Left lung (tissue), 10 donors: ENCODE data around the gene INF2. TPM values are rescaled to one million over a fixed set of nuclear protein-coding genes. Genes with fewer than 3 reads are reported as not detected.

Experiments used
- ATAC-seq: fragments of 200-7000 bp; cut with Tn5 transposase; one replicate; pipeline ENCODE4 v1.9.1; 2020; ENCODE audit warnings: moderate library complexity
- DNase-seq, 4 donors: peaks; one replicate each; pipeline ENCODE4 v3.0.0-alpha.2; 2013 to 2020
- H3K27ac ChIP-seq, 2 donors: fragments of 200-600 bp; sonication (generic) in 1 of 2; one replicate each; pipeline versions ENCODE4 v1.5.0 to v1.8.0; 2020 to 2021
- H3K27me3 ChIP-seq, 2 donors: fragments of 200-600 bp; sonication (generic) in 1 of 2; one replicate each; pipeline versions ENCODE4 v1.5.0 to v1.8.0; 2020 to 2021
- H3K36me3 ChIP-seq, 2 donors: fragments of 200-600 bp; sonication (generic) in 1 of 2; one replicate each; pipeline versions ENCODE4 v1.5.0 to v1.8.0; 2020 to 2021
- H3K4me1 ChIP-seq, 2 donors: fragments of 200-600 bp; one replicate each; pipeline ENCODE4 v1.8.0; 2021
- H3K4me3 ChIP-seq, 2 donors: fragments of 200-600 bp; sonication (generic) in 1 of 2; one replicate each; pipeline versions ENCODE4 v1.5.0 to v1.8.0; 2020 to 2021; ENCODE audit warnings: mild to moderate bottlenecking in 1 of 2
- H3K9me3 ChIP-seq, 2 donors: fragments of 200-600 bp; sonication (generic) in 1 of 2; one replicate each; pipeline versions ENCODE4 v1.5.0 to v1.8.0; 2020 to 2021
- intact Hi-C, 2 donors: fragments of 100-400 bp; cut with DNase I; formaldehyde crosslinking; loops; one replicate each; pipeline versions ENCODE4 v1.11.2 to v1.14.2; 2022
- polyA plus RNA-seq, 6 donors: library from polyadenylated mRNA; unstranded; fragments of 120-200 nt; gene quantifications; one replicate each; pipeline ENCODE4 v1.2.1, GENCODE V29; 2013; ENCODE audit not compliant: insufficient read length in 6 of 6
- total RNA-seq, 2 donors: library from RNA; stranded (reverse); fragmentation: NEBNext Ultra II Directional; extraction: Animal tissue kit (Norgen Biotek cat#: 25700); gene quantifications; one replicate each; pipeline ENCODE4 v1.2.1, GENCODE V29; 2021
- TF ChIP-seq, protein P1 (sequence below), 2 donors: fragments of 200-600 bp; sonication (generic) in 1 of 2; IDR thresholded peaks; one replicate each; pipeline versions ENCODE4 v1.5.0 to v1.8.0; 2021; ENCODE audit warnings: antibody characterized with exemption in 2 of 2
- donor health status: DM: no; HTN: yes; CAD: no.
- donor health status: DM: no; HTN: no; CAD: no.

The INF2 gene
- total and polyA plus RNA-seq, 8 donors = 43.5 to 120 (median 57.0) TPM

- Histone ChIP-seq H3K27me3 (no peaks in the 10 kb centered on the region), H3K4me1 (no peaks in the 10 kb centered on the region), H3K27ac (no peak overlapping the region), H3K36me3 (peaks cover 0 to 91% of the 10 kb centered on the region in 2 donors), H3K9me3 (no peaks in the 10 kb centered on the region), H3K4me3 (no peak overlapping the region)
- no peak for DNase-seq
- intact Hi-C loops = no loop called here
- ATAC-seq = no peak
- TF ChIP-seq, protein P1, sequence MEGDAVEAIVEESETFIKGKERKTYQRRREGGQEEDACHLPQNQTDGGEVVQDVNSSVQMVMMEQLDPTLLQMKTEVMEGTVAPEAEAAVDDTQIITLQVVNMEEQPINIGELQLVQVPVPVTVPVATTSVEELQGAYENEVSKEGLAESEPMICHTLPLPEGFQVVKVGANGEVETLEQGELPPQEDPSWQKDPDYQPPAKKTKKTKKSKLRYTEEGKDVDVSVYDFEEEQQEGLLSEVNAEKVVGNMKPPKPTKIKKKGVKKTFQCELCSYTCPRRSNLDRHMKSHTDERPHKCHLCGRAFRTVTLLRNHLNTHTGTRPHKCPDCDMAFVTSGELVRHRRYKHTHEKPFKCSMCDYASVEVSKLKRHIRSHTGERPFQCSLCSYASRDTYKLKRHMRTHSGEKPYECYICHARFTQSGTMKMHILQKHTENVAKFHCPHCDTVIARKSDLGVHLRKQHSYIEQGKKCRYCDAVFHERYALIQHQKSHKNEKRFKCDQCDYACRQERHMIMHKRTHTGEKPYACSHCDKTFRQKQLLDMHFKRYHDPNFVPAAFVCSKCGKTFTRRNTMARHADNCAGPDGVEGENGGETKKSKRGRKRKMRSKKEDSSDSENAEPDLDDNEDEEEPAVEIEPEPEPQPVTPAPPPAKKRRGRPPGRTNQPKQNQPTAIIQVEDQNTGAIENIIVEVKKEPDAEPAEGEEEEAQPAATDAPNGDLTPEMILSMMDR (IDR thresholded peaks at IDR 0.05) = no peak
These were observed 24.6 kb downstream of the INF2 start for GRCh38 chr14:104714066-104714465.

DNA sequence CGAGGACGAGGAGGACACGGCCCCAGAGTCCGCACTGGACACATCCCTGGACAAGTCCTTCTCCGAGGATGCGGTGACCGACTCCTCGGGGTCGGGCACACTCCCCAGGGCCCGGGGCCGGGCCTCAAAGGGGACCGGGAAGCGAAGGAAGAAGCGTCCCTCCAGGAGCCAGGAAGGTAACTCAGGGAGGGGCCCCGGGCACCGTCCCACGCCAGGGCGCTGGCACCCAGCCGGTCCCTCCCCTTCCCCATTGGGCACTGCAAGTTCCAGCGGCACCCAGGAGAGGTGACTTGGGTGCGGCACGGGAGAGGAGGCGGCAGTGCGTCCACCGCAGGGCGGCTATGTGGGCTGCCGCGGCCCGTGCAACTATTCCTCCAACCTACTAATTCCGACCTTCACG, 25.3 kb downstream of the INF2 start:
- ATAC-seq (no peak), DNase-seq (no peak)
- no peaks in the 10 kb centered on the region for H3K27me3 ChIP-seq
- H3K9me3 ChIP-seq = no peaks in the 10 kb centered on the region
- no peak overlapping the region for H3K4me3 ChIP-seq
- TF ChIP-seq, protein P1 (IDR thresholded peaks at IDR 0.05) = no peak
- intact Hi-C loops = no loop called here
- H3K36me3 ChIP-seq = peaks cover 0 to 93% of the 10 kb centered on the region in 2 donors
- no peak overlapping the region for H3K27ac ChIP-seq
- H3K4me1 ChIP-seq = no peaks in the 10 kb centered on the region

DNA sequence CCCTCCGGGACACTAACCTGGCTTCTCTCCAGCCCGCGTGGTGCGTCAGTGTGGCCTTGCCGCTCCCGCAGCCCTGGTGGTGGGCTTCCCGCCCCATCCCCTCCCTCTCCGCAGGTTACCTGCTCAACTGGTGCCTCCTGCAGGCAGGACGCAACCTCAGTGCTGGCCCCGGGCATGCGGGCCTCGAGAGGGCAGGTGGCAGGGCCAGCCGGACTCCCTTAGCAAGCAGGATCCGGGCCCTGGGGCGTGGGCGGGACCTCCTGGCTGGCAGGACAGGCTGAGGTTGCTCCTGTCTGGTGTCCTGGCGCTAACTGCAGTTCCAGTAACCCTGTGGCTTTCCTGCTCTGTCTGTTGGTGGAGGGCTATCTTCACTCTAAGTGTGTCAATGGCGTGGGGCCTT, 26.0 kb downstream of the INF2 start:
- DNase-seq (no peak), ATAC-seq (no peak)
- Histone ChIP-seq H3K27ac (no peak overlapping the region), H3K9me3 (no peaks in the 10 kb centered on the region), H3K27me3 (no peaks in the 10 kb centered on the region), H3K4me1 (no peaks in the 10 kb centered on the region), H3K4me3 (no peak overlapping the region), H3K36me3 (peaks cover 0 to 91% of the 10 kb centered on the region in 2 donors)
- intact Hi-C loops = no loop called here
- TF ChIP-seq, protein P1 (IDR thresholded peaks at IDR 0.05) = no peak

DNA sequence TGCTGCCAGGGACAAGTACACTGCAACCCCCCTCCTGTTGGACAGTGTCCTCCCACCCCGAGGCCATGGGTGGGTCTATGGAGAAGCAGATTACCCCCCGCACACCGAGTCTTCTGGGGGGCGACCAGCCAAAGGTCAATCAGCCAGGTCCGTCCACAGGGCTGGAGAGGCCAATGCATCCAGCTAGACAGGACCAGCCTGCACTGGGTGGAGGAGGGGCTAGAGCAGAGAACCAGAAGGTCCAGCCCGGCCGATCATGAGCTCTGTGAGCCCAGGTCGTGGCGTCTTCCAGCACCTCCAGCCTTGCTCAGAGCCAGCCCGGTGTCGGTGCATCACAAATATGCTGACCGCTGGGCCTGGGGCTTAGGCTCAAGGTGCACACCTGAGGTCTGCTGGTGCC, 26.5 kb downstream of the INF2 start:
- DNase-seq = no peak
- TF ChIP-seq, protein P1 (IDR thresholded peaks at IDR 0.05) = no peak
- peaks cover 0 to 87% of the 10 kb centered on the region in 2 donors for H3K36me3 ChIP-seq
- intact Hi-C loops = no loop called here
- H3K9me3 ChIP-seq = no peaks in the 10 kb centered on the region
- H3K4me1 ChIP-seq = no peaks in the 10 kb centered on the region
- no peaks in the 10 kb centered on the region for H3K27me3 ChIP-seq
- H3K27ac ChIP-seq = no peak overlapping the region
- no peak for ATAC-seq
- no peak overlapping the region for H3K4me3 ChIP-seq

DNA sequence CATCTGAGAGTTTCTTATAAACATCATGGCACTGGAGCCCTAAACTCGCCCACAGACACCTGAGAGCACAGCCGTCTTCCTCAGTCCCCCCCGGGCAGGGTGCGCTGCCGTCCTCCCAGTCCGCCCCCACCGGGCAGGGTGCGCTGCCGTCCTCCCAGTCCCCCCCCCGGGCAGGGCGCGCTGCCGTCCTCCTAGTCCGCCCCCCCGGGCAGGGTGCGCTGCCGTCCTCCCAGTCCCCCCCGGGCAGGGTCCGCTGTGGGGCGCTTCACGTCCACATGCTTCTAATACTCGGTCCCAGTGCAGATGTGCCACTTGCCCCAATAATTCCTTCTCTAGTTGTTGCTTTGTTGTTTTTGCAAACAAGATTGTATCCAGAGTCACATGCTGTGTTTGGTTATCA, 27.7 kb downstream of the INF2 start:
- no peaks in the 10 kb centered on the region for H3K27me3 ChIP-seq
- peaks cover 0 to 74% of the 10 kb centered on the region in 2 donors for H3K36me3 ChIP-seq
- no peaks in the 10 kb centered on the region for H3K9me3 ChIP-seq
- H3K4me1 ChIP-seq = no peaks in the 10 kb centered on the region
- ATAC-seq (no peak), DNase-seq (no peak)
- TF ChIP-seq, protein P1 (IDR thresholded peaks at IDR 0.05) = no peak
- intact Hi-C loops = no loop called here
- no peak overlapping the region for H3K4me3 ChIP-seq
- H3K27ac ChIP-seq = no peak overlapping the region
